HG03135 (cell line): Measurements from ENCODE around the gene GUCY2F.

Experiments used
- ATAC-seq: cut with Tn5 transposase; IDR thresholded peaks from one replicate; pipeline ENCODE4 v1.9.1; 2021; ENCODE audit warnings: mild to moderate bottlenecking, moderate library complexity; ENCODE audit not compliant: unreplicated experiment

The GUCY2F gene

DNA sequence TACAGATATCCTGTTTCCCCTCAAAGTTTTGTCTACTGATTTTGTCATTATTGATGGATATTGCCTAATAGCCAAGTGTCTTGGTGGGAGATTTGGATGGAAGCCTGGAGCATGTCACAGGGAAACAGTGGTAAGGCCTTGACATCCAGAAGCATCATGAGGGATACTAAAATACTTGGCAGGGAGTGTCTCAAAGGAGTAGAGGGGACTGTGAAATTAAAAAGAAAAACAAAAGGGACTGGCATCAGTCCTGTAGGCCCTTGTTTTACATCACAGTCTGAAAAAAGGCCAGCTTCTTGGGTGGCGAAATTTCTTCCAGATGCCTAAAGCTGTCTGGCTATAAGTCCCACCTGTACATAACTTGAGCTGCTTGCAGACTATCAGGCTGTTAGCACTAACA lies 83.8 kb downstream of the GUCY2F start:
- ATAC-seq: no peak

DNA sequence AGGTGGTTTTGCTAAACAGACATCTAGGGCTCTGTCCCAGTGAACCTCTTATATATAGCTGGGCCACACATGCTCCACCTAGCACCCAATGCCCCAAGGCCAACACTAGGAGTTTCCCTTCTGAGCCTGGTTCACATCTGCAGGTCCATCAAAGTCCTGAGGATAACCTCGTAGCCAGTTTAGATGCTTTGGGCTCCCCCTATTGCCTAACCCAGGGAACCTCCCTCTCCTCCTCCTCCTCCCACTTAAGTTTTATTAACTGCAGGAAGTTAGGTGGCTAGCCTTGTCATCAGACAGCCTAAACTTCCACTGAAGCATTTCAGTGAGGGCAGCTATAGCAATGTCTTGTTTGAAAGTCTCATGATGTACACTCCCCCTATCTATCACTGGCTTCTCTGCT lies 88.0 kb downstream of the GUCY2F start:
- no peak for ATAC-seq

DNA sequence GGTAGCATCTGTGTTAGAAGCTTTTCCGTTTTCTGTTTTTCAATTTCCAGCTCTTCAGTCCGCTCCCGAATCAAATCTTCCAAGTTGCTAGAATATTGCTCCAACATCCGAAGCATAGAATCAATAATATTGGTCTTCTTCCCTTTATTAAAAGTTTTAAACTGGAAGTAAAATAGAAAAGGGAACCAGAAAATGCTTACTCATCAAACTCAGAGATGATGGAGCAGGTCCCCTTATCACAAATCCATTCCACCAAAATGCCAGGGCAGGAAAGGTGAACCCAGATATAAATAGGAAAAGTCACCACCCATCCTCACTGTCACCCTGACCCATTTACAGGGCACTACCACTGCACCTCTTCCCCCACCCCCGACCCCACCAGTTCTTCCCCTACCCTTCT lies 89.0 kb downstream of the GUCY2F start:
- no peak for ATAC-seq

DNA sequence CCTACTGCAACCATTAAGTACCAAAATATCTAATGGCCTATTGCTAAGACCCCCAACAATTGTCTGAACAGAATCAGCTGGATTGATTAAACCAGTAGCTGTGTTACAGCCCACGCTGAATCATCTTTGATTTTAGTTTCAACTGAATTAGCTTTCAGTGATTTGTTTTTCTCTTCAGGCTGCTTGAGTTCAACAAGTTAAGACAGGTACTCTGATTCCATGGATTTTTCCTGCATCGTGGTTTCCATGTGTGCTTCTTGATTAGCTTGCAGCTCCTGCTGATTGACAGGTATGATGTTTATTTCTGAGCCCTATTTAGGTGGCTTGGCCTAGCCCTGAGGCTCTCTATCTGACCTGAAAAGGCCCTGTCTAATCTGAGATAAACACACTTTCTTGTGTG lies 91.3 kb downstream of the GUCY2F start:
- no peak for ATAC-seq

DNA sequence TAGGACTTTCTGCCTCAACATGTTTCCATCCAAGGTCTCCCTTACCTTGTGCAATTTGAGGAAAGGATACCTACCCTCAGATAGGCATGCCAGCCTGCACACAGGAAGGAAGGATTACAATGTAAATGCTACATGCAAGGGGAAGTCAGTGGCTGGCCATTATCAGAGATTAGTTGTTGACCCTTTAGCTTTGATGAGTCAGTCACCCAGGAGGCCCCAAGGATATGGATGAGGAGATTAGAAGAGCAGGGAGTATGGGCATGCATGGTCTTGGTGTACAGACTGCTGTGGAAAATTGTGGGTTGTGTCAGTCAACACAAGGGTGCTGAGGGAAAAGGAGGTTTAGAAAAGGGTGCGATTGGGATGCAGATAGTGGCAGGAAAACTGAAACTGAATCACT lies 92.0 kb downstream of the GUCY2F start:
- ATAC-seq: no peak

DNA sequence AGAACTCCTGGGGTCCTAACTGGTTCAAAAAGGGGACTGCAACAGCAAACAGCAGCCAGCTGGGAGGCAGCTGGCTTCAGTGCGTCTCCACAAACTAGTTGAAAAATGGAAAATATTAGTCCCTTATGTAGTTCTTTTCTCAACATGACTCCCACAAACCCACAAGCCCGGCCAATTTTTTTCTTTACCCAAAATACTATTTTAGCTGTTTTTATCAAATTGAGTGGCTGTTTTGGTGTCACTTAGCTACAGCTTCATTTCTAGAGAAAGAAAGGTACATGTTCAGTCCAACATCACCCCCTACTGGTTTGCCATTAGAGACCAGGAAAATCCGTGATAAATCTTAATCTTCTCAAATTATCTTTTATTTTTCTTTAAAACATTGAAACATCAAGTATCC lies 97.2 kb downstream of the GUCY2F start:
- ATAC-seq: no peak

DNA sequence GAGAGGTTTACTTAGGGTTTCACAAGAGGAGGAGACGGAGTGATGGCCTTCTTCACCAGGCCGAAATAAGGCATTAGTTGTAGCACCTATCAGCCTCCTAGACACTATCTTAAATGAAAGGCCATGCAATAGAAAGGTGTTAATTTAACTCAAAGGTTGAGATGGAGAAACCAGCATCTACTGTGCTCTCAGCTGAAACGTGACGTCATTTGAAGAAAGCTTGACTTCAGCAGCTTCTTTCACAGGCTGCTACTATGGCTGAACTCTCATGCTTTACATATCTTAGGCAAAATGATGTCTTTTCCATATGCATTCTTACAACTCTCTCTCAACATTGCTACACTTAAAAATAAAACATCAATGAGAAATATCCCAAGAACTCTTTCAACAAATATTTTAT lies 99.6 kb downstream of the GUCY2F start:
- ATAC-seq: no peak

DNA sequence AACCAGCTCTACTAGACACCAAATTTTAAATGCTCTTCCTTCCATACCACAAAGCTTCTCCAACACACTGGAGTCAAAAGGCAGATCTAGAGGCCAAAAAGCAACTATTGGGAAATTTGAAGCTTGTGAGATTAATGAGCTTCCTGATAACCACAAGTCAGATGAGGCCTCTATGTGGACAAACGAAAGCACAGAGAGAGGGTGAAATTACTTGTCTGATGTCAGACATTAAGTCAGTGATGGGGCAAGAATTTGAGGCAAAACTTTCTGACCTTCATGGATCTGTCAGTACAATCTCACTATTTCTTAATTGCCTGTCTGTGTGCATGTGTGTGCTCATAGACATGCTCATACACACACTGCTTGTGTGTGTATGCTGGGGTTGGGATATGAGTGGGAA lies 103.6 kb downstream of the GUCY2F start:
- ATAC-seq: no peak

DNA sequence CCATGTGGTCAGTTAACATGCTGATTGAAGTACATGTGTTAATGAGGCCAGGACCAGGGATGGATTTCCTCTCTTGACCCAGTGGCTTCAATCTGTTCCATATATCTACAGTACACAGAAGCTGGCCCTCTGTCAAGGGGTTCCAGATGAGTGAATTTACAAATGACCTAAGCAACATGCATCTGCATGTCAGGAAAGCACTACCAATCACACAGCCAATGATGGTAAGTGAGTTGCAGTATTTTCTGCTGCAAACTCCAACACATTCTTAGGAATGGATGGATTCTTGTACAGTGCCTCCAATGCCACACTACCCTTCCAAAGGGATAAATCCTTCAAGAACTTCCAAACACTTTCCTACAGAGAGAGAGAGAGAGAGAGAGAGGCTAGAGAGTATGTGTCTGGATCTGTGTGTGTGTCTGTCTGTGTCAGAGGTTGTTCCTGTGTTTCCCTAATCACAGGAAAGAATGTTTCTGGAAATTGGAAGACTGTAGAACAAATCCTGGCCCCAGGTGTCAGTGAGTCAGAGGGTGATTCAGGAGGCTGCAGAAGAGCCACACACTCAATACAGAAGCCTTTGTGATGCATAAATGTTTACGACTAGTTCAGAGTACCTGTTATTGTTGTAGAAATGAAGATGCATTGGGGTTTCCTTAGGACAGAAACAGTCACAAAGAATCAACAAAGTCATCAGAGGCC lies 107.5 kb downstream of the GUCY2F start:
- no peak for ATAC-seq

DNA sequence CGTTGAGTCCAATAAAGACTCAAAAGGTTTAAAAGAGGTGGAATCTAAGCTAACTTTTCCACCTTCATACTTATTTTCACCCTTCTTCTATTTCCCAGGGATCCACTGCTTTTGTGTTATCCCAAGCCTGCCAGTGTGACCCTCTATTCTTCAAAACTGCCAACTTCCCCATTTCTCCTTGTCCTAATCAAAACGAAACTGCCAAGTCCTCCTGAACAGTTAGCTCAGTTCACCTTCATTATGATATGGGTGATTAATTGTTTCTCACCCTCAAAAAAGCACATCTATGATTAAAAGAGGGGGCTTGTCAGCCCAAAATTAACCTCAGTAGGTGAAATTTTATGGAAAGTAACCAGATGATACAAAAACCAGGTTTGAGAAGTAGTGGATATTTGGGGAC lies 108.4 kb downstream of the GUCY2F start:
- no peak for ATAC-seq

DNA sequence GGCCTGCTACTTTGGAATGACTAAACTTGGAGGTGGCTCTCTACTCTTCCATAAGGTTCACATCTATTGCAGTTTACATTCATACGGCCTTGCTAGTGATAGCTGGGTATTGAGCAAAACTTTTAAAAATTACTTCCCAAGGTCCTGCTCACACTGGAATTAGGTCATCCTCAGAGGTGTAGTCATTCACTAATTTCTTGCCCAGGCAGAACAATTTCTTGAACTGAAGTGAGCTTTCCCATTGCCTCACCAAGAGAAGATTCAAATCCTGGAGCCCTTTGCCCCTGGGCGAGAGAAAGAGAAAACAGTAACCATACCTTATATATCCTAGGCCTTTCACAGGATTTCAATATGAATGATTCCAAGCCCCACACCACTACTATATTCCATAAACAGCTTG lies 109.2 kb downstream of the GUCY2F start:
- ATAC-seq: no peak

DNA sequence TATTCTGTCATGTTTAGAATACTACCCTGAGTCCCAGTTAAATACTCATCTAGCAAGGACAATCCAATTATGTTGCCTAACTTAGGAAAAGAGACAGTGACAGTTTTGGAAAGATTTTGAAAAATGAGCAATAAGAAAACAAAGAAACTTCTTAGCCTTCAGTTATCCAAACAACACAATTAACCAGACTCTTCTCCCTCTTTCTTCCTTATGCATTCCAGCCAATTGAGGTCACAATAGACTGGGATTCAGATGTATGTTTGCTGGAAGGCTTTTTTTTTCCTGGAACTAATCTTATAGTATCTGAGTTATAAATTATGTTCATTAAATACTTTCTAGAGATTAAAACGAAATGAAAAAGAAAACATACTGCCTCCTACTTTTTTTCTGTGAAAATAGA lies 109.6 kb downstream of the GUCY2F start:
- no peak for ATAC-seq

DNA sequence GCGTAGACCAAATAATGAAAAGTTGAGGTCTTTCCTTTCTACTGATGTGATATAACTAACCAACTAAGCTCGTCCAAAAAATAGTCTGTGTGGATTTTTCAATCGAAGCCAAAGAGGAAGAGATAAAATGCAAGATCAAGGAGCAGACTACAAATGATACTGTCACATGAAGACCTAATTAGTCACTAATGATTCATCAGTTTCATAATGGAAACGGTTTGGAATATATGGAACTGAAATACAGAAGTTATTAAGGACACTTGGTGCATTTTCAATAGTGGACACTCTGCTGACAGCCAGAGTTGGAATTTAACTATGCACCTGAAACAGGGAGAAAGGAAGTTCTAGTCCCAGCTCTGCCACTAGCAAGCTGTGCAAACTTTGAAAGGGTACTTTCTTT lies 119.8 kb downstream of the GUCY2F start:
- no peak for ATAC-seq

DNA sequence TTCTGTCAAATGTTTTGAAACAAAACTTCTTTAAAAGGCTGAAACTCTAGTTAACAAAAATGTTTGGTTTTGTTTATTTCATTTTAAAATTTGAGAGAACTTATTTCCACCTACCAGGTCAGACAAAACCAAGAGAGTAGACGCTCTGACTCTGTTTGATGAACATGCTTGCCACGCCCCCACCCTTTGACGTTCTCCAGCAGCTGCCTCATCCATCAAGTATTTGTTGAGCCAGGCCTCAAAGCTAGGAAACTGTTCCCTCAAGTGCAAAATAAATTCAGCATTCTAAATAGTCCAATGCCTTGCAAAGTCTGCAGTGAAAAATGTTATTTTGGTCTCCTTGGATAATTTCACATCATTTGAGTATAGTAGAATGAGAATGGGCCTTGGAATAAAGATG lies 121.6 kb downstream of the GUCY2F start:
- no peak for ATAC-seq

DNA sequence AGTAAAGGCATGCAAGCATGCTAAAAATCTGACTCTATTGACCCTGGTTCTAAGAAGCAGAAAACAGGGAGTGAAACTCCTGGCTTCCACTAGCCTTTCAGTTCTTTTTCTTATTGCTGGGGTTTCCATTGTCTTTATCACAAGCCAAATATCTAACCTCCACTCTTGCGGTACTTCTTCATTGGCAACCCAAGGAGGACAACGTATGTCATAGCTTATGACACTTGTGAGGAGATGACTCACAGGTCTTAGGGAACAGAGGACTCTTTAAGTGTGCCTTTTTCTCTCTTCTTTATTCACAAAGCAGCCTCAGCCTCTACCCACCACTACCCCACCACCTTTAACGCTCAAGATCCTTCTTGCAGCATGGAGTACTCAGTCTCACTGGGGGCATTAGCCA lies 124.2 kb downstream of the GUCY2F start:
- no peak for ATAC-seq

DNA sequence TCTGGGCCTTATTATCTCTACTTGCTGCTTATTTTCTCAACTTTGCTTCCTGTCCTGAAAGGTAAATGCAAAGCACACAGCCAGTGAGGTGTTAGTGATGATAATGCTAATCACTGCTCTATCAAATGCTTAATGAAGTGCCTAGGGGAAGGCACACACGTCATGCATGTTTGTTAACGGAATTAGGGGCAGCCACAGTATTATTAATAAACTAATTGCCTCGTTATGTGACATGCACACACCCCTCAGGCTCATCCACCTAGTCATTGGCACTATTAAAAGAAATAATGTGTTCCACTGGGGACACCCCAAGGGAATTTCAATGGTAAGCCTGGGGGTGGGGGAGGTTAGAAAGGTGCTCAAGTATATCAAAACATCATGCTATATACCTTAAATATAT lies 125.2 kb downstream of the GUCY2F start:
- ATAC-seq: no peak

DNA sequence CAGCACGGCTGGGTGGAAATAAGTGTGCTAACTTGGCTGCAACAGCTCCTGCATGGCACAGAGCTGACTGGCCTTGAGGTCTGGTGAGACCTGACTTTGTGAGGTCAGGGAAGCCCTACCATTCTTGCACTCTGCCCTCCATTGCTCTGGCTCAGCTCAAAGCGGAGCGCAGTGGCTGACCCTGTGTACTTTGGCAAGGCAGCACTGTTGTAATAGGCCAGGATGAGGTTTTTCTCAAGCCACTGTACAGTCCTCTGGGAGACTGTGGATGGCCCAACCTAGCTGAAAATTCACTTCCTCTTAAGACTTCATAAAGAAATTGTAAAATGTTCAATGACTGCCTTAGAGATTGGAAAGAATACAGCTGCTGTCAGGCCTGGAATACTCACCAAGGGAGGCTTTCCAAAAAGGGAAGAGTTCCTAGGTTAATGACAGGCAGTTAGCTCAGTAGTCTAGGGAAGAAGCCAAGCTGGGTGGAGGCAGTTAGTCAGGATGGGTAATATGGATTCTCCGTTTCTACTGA lies 129.8 kb downstream of the GUCY2F start:
- ATAC-seq: no peak

DNA sequence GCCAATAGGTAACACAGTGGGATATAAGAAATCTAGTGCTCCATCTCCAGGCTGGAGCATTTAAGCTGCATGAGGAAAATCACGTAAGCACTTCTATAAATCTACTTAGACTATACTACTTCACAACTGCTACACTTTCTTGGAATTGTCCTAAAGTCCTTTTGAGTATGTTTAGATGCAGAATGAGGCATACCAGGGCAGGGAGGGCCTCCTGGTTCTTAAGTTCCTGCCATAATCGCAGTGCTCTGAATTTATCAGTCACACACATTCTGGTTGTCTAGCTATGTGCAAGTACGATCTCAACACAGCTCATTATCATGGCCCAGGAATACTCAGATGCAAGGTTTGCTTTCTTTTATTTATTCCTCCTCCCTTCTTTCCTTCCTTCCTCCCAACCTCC lies 130.3 kb downstream of the GUCY2F start:
- no peak for ATAC-seq

DNA sequence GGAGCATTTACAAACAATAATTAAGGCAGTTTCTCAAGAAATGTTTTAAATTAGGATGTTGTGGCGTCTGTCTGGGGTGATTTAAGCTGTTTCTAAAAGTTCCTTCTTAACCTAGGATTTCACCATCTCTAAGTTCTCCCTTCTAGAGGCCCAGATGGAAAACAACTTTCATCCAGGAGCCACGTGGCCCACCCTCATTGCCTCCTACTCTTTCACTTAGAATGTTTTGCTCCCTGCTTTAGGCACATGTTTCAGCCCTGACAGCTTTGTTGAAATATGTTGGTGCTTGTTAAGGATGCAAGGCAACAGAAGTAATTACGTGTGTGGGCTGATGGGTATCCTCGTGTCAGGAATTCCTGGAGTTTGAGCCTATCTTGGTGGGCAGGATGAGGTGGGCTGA lies 131.3 kb downstream of the GUCY2F start:
- no peak for ATAC-seq

DNA sequence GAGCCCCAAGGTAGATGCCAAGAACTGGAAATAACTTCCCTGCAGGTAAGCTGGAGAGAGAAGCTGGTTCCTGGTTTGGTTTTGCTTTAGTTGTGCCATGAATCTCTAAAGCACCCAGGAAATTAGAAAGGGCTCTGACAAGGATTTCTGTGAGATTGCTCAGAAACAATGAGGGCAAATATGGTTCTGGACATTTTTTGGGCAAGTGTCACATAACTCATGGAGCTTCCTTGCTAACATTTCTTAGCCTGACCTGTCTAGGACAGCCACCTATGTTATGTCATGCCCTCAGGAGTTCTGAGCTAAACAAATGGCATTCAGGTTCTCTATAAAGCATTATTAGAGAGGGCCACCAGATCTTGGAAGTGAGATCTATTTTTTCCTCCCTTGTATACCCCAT lies 131.8 kb downstream of the GUCY2F start:
- no peak for ATAC-seq

DNA sequence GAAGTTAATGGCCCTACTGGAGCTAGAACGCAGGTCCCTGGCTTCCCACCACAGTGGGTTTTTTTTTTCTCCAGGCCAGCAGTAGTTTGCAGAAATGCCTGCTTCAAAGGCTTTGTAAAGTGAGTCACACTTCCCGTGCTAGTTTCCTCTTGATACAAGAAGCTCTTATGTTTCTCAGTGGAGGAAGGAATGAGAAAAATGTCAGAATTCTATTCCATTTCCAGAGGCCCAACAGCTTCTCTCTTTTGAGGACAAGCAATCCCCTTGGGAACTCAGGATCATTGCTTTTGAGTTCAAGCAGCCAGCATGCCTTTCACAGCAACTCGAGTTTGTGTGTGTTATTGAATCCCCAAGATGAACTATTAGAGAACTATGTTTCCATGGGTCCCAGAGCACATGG lies 134.3 kb downstream of the GUCY2F start:
- ATAC-seq: no peak

DNA sequence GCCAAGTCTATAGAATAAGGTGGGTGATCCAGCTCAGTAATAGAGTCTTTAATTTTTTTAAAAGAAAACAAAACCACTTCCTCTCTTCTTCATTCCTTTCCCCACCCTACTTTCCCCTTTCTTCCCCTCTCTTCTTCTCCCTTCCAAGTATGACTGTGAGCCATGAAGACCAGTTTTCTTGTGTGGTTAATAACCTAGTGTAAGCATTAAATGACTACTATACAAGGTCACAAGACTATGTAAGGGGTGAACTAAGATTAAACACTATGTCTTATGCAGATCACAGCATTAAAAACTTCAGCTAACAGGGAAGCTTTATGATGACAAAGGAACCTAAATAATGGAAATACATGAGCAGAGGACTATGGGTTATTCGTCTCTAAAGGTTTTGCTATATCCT lies 135.4 kb downstream of the GUCY2F start:
- no peak for ATAC-seq

DNA sequence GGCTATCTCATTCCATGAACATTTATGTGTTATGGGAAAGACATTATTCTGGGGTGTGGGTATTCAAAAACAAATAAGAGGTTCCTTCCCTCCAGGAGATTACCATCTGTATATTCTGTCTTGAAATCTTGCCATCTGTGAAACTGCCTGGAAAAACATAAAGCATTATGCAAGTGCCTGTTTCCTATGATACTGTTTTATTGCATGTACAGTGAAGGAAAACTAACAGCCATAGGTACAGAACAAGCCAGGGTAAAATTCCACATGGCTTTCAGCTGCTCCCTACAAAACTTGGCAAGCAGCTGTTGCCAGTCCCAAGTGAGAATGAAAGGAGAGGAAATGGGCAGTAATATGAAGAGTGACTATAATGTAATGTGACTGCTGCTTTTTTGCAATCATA lies 136.0 kb downstream of the GUCY2F start:
- no peak for ATAC-seq
